NCI-H748 treated with DMSO at 0.1 percent for 48 hours (cell line): Measurements from ENCODE around the gene TRAM2.
"Not testable (repeated sequence)": the region's sequence is repeated elsewhere in the genome, so short reads cannot be mapped to it uniquely, and the experiment has no call there.

Experiments
- DNase-seq: peaks from one replicate; lab custom pipeline; 2025; lab: John Stamatoyannopoulos, UW

Gene TRAM2

GRCh38 chr6:52483671-52484003, 93.2 kb downstream of the TRAM2 start:
- DNase-seq = no peak

GRCh38 chr6:52482903-52483670, 93.8 kb downstream of the TRAM2 start:
- DNase-seq = no peak

GRCh38 chr6:52475307-52475706, 101.6 kb downstream of the TRAM2 start:
- DNase-seq = no peak

GRCh38 chr6:52474173-52474572, 102.7 kb downstream of the TRAM2 start:
- no peak for DNase-seq

GRCh38 chr6:52461194-52461593, 115.7 kb downstream of the TRAM2 start:
- not testable (repeated sequence) for DNase-seq

GRCh38 chr6:52457096-52457495, 119.8 kb downstream of the TRAM2 start:
- DNase-seq = no peak

- no peak for DNase-seq
These were observed 122.3 kb downstream of the TRAM2 start for GRCh38 chr6:52454556-52454955.
